HG02852 (cell line): ENCODE results near the gene MGAT4B.

Experiments
- ATAC-seq: cut with Tn5 transposase; IDR thresholded peaks from one replicate; pipeline ENCODE4 v1.9.1; 2021; ENCODE audit warnings: mild to moderate bottlenecking, moderate library complexity; ENCODE audit not compliant: unreplicated experiment

MGAT4B gene

DNA sequence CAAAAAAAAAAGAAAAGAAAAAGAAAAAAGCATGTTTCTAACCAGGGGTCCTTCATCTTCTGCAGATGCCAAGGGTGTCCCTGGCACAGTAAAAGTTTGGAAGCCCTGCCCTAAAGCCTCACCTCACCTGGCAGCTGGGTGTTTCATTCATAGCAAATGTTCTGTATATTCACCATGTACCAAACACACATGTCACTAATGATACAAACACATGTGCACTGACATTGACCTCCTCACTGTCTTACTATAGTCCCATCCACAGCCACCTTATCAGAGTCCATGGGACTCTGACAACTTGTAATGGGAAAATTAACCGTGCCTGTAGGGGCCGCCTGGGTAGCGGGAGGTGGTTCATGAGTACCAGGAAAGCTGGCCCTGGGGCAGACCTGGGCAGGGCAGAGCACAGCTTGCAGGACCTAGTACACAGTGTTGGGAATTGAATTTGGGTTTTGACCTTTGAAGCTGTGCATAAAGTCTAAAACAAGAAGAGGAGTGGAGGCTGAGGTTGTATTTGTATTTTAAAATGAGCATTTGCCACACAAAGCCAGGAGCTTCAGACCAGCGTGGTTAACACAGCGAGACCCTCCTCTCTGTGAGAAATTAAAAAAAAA is 6.4 kb upstream of the MGAT4B start:
- ATAC-seq, result no peak

DNA sequence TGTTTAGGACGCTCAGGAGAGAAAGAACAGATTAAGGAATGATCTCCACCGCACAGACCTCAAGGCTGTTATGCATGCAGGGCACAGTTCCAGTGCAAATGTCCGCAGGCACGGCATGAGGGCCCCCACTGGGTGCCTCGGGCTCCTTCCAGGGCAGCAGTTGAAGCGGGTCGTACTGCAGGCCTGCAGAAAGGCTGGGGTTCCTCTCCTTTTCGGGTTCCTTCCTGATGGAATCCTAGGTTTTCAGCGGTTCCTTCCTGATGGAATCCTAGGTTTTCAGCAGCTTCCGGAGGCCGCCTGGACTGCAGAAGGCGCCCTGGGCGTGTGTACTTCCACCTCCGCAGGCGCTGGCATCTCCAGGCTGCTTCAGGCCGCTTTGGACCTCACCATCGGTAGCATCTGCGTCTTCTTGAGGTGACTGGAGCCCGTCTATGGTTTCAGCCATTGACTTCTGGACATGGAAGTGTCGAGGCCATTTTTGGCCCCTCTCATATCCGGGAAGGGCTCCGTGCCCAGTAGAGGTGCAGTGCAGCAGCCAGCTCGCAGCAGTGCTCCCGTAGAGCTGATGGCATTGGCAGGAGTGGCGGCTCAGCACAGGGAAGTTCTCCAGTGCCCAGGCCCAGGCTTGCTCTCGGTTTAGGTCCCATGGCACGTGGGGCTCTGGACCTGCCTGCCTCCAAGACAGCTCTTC is 5.6 kb upstream of the MGAT4B start:
- no peak for ATAC-seq

- peak; percentile 31 for ATAC-seq
These were observed 977 bp downstream of the MGAT4B start for GRCh38 chr5:179805529-179806249.

DNA sequence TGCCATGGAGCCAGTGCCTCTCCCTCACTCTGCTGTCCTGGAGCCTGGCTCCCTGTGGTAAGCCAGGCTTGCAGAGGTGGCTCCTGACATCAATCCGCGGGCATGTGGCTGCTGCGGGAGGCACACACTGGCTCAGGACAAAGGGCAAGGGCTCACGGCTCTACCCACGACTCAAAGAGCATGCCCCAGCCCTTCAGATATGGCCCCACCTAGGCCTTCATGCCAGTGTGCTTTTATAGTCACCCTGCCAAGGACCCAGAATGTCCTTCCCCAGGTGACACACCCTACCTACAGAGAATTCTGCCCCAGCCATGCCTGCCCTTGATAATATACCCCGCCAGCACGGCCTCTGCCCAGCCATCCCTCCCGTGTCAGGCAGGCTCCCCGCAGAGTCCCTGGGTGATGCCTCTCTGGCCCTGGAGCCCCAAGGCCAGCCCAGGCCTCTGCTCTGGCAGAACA is 1.6 kb downstream of the MGAT4B start:
- no peak for ATAC-seq

GRCh38 chr5:179804555-179804947 is 2.1 kb downstream of the MGAT4B start:
- ATAC-seq, result no peak

GRCh38 chr5:179803651-179804554 is 2.8 kb downstream of the MGAT4B start:
- no peak for ATAC-seq

DNA sequence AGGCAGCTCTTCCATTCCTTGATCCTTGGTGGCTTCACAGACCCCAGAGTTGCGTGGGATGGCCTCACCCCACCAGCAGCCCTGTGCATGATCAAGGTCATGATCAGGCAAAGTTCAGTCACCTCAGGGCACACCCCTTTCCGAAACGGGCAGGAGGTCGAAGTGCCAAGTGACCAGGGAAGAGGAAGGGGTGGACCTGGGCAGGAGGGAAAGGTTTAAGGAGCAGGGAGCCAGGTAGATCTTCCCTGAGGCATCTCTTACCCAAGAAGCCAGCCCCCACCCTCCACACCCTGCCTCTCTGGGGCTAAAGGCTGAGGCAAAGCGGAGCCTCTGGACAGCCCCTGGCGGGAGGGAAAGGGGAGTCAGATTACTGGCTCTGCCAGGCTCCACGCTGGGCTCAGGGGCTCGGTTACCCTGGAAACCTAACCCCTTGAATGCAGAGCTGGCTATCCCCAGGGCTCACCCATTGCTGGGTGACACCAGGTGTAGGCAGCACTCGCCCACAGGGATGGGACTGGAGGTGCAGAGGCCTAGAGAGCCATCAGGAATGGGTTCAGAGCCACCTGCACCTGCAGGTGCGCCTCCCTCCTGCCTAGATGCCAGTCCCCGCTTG is 3.6 kb downstream of the MGAT4B start:
- no peak for ATAC-seq

DNA sequence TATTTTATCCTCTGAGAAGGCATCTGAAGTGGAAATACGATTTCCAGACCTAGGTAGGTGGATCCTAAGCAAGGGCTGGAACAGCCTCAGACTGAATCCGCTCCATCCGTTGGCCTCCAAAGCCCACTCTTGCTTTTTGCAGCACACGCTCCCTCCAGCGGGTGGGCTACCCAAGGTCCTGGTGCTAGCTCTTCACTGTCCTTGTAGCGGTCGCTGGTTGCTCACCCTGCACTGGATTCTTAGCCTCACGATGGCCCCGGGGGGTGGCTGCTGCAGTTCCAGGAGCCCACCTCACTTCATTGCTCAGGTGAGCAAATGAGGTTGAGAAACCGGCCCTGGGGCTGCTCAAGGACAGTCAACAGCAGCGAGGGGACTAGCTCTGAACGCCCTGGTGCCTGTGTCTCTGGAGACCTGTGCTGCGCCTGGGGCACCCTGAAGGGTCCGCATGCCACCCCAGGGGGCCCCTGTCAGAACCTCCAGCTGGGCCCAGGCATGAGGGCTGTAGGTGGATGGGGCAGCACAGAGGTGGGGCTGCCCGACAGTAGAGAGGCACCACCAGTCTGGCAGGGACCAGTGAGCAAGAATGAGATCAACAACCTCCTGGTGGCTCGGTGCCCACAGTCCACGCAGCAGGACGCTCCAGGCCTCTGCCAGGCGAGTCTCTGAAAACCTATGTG is 4.3 kb downstream of the MGAT4B start:
- no peak for ATAC-seq

DNA sequence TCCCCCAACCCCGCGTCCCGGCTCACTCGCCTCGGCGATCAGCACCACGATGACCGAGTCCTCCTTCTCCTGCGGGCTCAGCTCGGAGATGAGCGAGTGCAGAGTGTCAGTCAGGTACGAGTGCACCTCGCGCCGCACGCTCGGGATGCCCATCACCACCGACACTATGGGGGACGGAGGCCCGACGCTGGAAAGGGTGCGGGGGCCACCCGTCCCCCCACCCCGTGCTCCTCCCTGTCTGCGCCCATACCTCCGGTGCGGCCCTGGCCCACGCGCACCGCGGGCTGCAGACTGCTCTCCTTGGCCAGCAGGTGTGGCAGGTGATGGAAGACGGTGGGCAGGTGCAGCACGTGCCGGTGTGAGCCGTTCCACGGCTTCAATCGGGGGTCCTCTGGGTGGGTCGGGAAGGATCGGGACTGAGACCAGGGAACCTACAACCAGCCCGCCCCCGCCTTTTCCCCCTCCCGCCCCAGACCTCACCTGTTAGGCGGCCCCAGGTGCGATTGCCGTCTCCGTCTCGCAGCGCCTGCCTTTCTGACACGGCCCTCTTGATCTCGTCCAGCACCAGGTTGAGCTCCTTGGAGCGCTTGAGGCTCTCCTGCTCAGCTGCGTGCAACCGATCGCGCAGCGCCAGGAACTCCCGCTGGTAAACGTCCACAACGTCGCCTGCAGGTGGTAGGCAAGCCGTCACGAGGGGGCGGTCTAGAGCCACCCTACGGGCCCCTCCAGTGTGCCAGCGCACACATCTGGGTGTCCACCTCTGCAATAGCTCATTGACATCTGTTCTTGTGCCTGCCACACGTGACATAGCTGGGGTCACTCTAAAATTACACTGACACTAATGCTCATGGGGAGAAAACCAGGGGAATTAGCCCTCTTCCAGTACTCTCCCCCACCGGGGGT is 5.1 kb downstream of the MGAT4B start:
- ATAC-seq, result no peak

- no peak for ATAC-seq
These were observed 5.9 kb downstream of the MGAT4B start for GRCh38 chr5:179800696-179801201.

- no peak for ATAC-seq
These were observed 6.5 kb downstream of the MGAT4B start for GRCh38 chr5:179800071-179800695.

DNA sequence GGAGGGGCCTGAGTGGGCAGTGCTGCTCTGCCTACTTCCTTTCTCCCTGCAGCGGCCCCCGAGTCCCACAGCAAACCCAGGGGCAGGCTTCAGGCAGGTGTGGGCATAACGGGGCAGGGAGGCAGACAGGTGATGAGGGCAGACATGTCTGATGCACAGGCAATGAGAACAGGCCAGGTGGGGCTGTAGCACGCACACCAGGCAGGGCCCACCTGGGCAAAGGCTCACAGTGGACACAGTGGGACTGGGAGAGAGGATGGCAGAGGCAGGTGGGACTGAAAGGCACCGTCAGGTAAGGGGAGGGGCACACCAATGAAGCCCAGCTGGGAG is 7.1 kb downstream of the MGAT4B start:
- no peak for ATAC-seq

GRCh38 chr5:179798771-179799643 is 7.7 kb downstream of the MGAT4B start:
- ATAC-seq, result no peak

- ATAC-seq, result no peak
These were observed 8.4 kb downstream of the MGAT4B start for GRCh38 chr5:179798144-179798770.

GRCh38 chr5:179797741-179798140 is 8.9 kb downstream of the MGAT4B start:
- no peak for ATAC-seq

DNA sequence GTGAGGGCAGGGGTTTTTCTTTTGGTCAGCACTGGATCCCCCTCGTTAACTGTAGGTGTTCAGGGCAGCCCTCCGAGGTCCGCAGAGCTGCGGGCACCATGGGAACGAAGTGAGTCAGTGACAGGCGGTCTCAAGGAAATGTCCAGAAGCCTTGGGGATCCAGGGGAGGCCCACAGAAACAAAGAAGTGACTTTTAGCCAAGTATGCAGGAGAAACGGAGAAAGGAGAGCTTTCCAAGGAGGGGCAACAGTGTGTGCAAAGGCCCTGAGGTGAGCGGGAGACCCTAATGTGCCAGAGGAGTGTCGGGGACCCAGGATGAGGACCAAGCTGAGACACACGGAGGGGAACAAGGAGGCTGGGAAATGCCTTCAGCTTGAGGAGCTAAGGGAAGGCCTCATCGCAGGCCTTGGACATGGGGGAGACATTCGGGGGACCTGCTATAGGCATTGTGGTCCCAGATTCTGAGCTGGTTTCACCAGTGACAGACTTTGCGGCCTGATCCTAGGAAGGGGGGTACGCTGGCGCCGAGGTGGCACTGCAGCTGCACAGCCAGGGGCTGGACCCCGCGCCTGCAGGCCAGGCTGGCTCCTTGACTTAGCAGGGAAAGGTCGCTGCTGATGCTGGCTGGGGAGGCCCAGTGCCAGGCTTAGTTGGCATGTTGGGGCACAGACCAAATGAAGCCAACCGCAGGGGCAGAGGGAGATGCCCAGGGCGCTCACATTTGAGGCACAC is 9.6 kb downstream of the MGAT4B start:
- ATAC-seq, result no peak
